Esophagus mucosa (tissue), 1 donor: ENCODE measurements around the gene YAE1. TPM values are rescaled to one million over a fixed set of nuclear protein-coding genes. Genes with fewer than 3 reads are reported as not detected.

Source experiments
- ATAC-seq: fragments of 200-7000 bp; cut with Tn5 transposase; one replicate; pipeline ENCODE4 v1.9.1; 2020
- total RNA-seq: library from RNA; stranded (reverse); gene quantifications from one replicate; pipeline ENCODE4 v1.2.4, GENCODE V29; 2023
- donor health status: DM: yes; HTN: yes; CAD: no.

YAE1 gene
- total RNA-seq, 1 donor from 2014 or later = 12.0 TPM

- ATAC-seq = peak; percentile 42
Observed at GRCh38 chr7:39609113-39609934, 43.1 kb downstream of the YAE1 start.

DNA sequence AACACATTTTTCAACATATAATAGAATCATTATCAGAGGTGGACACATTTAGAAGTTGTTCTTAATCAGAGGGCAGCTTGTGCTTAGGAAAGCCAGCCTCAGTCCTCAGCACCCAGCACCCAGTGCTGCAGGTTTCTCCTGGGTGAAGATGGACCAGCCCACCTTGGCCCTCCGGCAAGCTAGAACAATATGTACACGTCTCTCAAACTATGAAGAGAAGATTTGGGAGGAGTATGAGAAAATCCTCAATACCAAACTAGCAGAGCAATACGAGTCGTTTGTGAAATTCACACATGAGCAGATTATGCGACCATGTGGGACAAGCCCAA lies 43.7 kb downstream of the YAE1 start:
- ATAC-seq = peak; percentile 22

GRCh38 chr7:39613577-39613976 lies 47.4 kb downstream of the YAE1 start:
- no peak for ATAC-seq

- no peak for ATAC-seq
Observed at GRCh38 chr7:39614299-39614698, 48.1 kb downstream of the YAE1 start.

GRCh38 chr7:39615350-39615975 lies 49.3 kb downstream of the YAE1 start:
- ATAC-seq = no peak

DNA sequence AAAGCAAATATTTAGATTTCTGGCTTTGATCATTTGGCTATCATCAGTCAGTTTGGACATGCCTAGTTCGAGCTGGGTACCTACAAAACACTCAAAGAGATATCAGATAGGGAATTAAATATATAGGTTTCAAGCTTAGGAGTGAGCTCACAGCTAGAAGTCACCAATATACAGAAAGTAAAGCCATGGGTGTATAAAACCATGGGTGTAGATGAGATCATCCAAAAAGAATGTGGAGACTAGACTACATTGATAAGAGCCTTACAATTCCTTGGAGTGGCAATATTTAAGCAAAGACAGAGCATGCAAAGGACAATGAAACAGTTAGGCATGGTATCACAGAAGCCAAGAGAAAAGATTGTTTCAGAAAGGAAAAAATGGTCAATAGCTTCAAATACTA lies 49.9 kb downstream of the YAE1 start:
- ATAC-seq = no peak

- no peak for ATAC-seq
Observed at GRCh38 chr7:39617005-39617404, 50.8 kb downstream of the YAE1 start.

DNA sequence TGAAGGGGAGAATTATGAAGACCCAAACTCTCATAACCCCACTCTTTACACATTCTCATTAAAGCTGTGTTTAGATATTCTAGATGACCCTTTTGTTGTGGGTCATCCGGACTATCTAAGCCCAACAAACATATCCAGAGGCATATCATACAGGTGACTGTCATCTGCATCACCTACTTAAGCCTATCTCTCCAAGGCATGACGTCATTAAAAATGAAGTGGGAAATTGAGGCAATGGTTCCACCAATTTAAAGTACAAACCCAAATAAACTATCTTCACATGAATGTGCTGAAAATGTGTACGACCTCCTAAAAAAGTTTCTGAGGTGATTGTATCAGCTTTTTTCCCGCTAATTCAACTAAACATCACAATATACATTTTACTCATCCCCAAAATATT lies 52.7 kb downstream of the YAE1 start:
- ATAC-seq = no peak

- ATAC-seq = no peak
Observed at GRCh38 chr7:39620486-39620885, 54.3 kb downstream of the YAE1 start.

- no peak for ATAC-seq
Observed at GRCh38 chr7:39621261-39621660, 55.1 kb downstream of the YAE1 start.

GRCh38 chr7:39621784-39622411 lies 55.7 kb downstream of the YAE1 start:
- ATAC-seq = no peak

Other genes with a start within 250 kb of the YAE1 start
- gene RALA, start 57.2 kb downstream of the YAE1 start, total RNA-seq = 48.2 TPM